CD4-positive, alpha-beta T cell treated with Interleukin-1 beta for 1 hour (primary cell): ENCODE measurements around the gene DHPS.
"Not testable (repeated sequence)": the region's sequence is repeated elsewhere in the genome, so short reads cannot be mapped to it uniquely, and the experiment has no call there.

Experiments used
- DNase-seq, 2 donors: peaks; one replicate each; pipeline ENCODE4 v3.0.0-alpha.2; 2020 to 2022

DHPS gene

DNA sequence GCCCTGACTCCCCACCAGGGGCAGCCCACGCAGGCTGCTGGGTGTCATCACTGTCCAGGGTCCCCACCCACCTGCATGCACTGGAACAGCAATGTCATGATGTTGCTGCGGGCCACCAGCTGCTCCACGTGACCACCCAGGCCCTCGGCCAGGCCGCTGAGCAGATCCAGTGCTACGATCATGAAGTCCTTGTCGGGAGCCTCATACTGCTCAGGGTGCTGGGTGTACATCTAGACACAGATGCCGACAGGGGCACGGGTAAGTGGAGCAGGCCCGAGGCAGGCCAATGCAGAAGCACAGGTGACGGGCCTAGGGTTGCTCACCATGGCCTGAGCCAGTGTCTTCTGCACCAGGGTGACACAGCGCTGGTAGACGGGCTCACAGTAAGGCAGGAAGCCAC is 23.5 kb upstream of the DHPS start:
- DNase-seq, result no peak

DNA sequence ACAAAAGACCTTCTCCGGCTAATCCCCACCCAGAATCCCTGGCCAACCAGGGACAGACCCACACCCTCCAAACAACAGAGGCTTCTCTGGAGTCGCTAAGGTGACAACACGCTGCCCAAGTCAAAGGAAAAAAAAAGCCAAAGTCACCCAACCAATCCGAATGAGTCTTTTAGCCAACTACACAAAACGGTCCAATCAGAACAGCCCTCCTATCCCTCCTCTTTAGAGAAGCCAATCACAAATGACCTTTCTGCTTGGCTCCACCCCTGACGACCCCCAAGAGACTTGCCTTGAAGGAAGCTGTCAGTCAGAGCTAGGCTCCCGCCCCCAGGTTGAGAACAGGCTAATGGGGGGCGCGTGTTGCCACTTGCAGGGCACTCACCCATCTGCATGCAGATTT is 21.4 kb upstream of the DHPS start:
- no peak for DNase-seq

DNA sequence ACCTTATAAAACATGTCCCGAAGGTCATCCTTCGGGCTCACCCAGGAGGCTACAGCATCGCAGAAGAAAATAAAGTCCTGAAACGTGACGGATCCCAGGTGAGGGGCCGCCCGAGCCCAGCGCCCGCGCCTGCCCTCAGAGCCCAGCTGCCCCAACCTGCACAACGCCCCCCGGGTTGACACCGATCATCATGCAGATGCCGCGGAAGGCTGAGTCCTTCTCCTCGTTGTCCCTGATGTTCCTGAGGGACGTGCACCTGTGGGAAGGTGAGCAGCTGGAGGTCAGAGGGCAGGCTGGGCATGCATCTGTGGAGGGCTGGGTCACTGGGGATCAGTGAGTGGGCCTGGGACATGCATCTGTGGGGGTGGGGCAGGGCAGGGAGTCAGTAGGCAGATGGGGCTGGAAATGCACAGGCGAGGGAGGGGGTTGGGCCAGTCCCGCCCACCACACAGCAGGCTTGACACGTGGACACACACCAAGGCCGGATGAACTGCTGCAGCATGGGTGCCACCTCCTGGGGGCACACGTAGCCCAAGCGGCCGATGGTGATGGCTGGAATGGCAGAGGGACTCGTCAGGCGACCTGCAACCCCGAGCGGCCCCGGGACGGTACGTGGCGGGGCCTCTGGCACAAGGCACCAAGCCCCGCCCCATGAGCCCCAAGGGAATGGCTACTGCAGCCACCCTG is 20.1 kb upstream of the DHPS start:
- DNase-seq, result no peak

DNA sequence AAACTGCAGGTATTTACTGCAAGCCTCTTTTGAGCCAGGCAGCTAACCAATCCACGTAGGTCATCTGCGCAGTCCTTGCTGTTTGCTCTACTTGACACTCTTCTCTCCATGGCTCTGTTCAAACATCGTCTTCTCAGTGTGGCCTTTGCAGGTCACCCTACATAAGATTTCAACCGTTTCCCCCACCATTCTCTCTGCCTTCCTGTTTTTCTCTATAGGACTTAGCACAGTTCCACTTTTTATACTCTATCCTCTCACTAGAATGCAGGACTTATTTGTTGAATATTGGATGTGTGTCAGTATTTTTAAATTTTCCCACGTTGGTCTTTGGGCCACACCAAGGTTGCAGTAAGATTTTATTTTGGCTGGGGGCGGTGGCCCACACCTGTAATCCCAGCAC is 16.5 kb upstream of the DHPS start:
- DNase-seq, result no peak

DNA sequence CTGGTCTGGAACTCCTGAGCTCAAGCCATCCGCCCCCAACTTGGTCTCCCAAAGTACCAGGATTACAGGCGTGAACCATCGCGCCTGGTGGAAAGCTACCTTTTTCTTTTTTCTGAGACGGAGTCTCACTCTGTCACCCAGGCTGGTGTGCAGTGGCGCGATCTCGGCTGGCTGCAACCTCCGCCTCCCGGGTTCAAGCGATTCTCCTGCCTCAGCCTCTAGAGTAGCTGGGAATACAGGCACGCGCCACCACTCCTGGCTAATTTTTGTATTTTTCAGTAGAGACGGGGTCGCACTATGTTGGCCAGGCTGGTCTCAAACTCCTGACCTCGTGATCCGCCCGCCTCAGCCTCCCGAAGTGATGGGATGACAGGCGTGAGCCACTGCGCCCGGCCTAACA is 15.7 kb upstream of the DHPS start:
- not testable (repeated sequence) for DNase-seq

DNA sequence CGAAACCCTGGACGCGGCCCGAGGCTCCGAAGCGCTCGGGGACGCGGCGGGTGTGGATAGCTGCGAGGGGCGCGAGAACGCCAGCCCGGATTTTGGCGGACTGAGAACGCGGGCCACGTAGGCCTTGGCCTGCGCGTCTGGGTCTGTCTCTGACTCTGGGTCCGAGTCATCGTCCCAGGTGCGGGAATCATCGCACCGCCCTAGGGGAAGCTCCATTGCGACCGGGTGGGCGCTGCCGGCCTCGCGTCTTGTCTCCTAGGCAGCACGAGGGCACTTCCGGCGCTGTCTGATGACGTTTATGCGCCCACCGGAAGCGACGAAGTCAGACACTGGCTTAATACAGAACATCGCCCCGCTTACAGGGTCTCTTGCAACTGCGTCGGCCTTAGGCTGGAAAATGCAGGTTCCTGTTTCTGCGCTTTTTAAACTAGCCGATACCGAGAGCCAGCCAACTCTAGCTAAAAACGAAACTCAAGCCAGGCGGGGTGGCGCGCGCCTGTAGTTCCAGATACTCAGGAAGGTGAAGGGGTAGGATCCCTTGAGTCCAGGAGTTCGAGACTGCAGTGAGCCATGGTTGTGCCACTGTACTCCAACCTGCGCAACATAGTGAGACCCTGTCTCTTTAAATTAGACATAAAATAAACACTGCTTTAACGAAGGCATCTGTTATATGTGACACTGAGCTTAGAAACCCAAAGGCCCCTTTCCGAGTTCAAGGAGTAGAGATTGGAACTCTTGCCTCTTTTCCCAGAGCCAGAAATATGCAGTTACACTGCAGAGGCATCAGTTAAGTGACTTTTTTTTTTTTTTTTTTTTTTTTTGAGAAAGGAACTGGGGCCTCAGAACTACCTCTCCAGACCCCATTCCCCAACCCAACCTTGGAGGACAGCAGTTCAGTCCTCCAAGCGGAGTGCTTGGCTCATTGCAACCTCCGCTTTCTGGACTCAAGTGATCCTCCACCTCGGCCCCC is 15.0 kb upstream of the DHPS start, which contains the start of gene FBXW9:
FBXW9 (minus strand) TSS at position 266 of the 970 bp plus-strand sequence; CDS start at position 216, 50 bp downstream.
- DNase-seq, result peak; percentile 96

DNA sequence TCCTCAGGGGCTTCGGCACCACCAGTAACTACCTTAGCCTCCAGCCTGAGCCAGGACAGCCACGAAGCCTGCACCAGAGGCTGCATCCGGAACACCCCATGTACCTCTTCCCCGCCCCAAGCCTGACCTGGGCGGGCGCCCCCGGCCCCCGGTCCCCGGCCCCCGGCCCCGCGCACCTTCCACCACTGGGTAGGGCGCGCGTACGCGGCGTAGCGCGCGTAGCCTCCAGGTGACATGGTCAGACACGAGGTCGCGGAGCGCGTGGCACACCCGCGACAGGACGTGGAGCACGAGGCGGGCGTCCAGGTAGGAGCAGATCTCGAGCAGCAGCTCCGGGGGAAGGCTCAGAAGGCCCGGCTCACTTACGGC is 14.3 kb upstream of the DHPS start:
- DNase-seq, result no peak

DNA sequence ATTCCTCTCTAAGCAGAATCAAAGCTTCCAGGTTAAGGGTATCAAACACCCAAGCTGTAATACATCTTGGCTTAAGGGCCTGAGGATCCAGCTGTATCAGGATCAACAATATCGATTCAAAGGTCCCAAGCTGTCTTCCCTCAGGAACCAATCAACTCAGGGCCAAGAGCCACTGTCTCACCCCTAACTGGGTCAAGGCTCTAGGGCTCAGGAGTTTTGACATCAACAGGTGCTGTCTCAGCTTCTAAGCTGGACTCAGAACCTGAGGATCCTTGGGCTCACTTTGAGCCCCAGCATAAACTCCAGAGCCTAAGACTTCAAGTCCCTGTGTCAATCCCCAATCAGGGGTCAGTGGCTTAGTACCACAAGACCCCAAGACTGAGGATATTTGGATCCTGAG is 13.8 kb upstream of the DHPS start:
- DNase-seq, result no peak

DNA sequence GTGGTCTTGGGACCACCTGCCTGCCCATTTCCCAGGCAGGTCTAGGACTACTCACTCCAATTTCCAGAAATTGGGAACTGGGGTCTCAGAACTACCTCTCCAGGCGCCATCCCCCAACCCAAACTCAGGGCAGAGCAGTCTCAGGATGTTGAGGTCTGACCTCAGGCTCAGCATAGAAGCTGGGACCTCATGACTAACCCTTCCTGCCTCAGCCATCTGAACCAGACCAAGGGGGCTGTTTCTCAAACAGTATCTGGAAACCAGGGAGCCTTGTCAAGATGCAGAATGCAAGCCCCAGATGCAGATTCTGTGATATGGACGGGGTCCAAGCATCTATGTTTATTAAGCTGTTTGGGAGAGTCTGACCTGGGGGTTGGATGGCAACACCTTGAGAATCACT is 13.4 kb upstream of the DHPS start:
- DNase-seq, result no peak

DNA sequence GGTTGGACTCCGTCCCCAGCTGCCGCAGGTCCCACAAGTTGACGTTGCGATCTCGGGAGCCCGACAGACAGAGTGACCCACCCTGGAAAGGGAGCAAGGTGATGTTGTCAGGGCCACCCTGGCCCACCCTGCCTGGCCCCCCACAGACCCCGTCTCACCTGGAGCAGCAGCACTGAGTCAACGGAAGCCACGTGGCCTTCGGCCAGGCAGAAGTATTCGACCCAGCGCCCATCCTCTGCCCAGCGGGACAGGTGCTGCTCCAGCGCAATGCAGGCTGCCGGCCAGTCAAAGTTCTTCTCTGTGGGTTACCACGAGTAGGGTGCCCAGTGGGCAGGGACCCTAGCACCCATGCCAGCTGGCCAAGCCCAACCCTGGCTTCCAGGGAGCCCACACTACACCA is 13.0 kb upstream of the DHPS start:
- DNase-seq, result no peak

DNA sequence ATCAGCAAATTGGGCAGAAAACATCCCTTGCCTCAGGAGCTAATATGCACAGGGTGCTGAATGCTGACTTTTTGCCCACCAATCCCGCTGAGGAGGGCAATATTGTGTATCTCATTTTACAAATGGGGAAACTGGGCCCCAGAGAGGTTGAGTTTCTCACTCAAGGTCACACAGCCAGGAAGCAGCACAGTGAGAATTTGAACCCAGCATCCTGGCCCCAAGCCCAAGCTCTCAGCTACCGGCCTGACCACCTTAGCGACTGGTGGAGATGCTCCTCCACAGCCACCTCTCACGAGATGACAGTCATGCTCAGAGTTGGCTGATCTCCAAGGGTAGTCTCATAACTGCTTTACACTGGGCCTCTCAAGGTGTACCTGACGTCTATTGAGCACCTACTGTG is 11.3 kb upstream of the DHPS start:
- no peak for DNase-seq

DNA sequence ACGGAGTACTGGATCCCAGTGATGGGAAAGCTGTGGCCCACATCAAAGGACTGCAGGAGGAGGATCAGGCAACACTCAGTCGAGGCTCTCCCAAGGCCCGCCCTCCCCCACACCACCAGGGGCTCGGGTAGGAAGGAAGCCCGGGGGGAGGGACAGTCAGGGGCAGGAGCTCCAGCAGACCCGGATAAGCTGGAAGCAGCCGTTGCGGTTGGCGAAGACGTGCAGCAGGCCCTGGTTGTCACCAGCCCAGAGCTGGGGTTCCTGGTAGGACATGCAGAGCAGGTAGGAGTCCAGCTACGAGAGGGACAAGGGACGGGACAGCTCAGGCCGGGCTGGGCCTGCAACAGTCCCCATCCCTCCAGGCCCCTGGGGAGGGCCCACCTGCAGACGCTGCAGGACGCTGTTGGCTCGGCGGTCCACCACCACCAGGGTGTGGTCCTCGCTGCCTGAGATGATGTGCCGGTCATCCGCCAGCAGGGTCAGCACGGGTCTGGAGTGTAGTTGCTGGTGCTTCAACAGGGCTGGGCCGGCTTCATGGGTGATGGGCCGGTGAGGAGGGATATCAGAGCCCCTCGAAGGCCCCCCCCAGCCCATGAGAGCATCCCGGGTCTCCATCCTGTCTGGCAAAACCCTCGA is 8.0 kb upstream of the DHPS start:
- DNase-seq, result no peak

DNA sequence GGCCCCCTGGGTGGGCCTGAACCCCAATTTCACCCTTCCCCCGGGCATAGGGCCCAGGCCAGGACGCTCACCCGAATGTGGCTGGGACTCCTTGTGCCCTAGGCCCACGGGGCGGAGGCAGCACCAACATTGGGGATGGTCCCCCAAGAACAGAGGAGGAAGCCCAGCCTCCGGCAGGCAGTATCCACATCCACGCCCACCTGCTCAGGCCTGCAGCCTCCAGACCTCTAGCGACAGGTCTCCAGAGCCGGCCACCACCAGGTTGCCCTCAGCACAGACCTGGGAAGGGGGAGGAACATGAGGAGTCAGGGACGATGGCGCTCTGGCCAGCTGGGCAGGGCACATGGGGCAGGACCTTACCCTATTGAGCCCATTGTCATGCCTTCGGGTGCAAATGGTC is 7.3 kb upstream of the DHPS start:
- no peak for DNase-seq

DNA sequence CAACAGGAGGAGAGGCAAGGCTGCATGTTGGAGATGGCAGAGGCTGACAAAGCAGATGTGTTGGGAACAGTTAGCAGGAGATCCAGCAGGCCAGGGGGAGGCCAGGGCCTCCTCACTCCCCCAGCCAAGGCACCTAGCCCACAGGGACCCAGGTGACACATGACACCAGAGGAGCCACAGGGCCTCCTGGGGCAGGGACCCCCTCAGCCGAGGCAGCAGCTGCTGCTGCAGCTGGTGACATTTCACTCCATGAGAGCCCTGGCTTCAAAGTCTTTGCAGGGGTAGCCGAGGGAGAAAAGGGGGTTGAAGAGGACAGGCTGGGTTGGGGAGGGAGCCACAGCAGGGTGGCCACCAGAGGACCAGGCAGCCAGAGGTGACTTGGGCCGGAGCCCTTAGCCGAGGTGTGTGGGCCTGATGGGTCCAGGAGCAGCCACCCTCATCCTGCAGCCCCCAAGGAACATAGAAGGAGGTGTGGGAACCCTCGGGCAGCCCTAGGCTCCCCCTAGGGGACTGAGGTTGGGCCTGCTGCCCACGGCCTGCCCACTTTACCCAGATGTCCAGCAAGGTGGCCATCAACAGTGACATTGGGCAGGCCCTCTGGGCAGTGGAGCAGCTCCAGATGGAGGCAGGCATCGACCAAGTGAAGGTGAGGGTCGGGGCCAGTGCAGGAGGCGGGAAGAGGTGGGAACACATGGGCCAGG is 6.0 kb upstream of the DHPS start, which contains the start of gene GNG14:
GNG14 (plus strand) TSS at position 503 of the 701 bp plus-strand sequence; CDS start at position 554, 51 bp downstream.
- DNase-seq, result no peak

DNA sequence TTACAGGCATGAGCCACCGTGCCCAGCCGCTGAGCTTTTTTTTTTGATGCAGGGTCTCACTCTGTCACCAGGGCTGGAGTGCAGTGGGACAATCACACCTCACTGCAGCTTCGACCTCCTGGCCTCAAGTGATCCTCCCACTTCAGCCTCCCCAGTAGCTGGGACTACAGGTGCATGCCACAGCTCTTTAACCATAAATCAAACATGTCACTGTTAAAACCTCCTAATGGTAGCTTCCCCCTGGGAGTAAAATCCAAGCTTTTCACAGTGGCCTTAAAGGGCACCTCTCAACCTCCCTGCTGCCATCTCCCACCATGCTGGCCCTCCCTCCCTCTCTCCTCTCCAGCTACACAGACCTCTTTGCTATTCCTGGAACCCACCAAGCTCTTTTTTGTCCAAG is 4.2 kb upstream of the DHPS start:
- no peak for DNase-seq

DNA sequence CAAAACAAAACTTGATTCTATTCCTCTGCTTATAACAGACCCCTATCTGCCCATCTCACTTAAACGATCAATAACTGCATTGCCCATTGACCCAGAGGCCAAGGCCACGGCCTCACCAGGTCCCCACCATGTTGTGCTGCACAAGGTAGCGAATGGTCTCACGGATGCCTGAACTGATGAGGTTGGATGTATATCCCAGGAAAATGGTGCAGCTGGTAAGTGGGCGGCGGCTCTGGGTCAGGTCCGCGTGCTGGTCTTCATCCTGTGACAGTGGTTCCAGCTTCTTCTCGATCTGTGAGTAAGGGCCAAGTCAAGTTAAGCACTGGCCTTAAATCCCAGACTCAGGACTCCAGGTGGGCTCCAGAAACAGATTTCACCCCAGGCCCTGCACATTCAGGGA is 1.6 kb downstream of the DHPS start:
- DNase-seq, result no peak

DNA sequence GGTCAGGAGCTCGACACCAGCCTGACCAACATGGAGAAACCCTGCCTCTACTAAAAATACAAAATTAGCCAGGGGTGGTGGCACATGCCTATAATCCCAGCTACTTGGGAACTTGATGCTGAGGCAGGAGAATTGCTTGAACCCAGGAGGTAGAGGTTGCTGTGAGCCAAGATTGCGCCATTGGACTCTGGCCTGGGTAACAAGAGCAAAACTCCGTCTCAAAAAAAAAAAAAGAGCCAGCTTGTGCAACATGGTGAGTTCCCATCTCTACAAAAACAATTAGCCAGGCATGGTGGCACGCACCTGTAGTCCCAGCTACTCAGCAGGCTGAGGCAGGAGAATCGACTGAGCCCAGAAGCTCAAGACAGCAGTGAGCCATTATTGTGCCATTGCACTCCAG is 3.6 kb downstream of the DHPS start:
- DNase-seq, result not testable (repeated sequence)

DNA sequence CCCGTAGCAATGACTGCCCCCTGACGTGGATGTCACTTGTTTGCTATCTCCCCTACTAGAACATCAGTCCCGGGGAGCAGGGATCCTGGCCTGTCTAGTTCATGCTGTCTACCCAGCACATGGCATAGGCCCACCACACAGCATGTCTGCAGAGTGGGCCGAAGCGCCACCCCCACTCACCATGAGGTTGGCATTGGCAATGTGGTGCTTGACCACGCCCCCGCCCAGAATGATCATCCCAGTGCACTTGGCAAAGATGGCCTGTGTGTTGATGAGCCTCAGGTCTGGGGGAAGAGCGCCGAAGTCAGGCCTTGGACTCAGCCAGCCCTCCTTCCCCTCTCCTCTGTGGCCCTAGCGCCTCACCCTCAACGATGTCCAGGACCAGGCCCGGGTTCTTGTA is 4.8 kb downstream of the DHPS start:
- DNase-seq, result no peak

DNA sequence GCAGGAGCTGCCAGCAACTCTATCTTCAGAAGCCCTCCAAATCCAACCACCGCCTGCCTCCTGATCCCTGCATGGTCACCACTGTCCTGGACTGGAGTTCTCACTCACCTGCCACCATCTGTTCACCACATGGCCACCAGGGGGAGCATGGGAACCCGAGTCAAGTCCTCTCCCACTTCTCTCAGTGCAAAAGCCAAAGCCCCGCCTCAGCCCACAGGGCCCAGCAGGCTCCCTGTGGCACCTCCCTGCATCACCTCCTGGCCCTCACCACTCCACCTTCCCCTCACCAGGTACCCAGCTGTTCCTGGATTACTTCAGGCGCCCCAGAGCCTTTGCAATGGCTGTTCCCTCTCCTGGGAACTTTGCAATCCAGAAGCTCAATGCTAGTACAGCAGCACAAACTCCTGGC is 5.3 kb downstream of the DHPS start:
- peak; percentile 79 to 83 for DNase-seq

DNA sequence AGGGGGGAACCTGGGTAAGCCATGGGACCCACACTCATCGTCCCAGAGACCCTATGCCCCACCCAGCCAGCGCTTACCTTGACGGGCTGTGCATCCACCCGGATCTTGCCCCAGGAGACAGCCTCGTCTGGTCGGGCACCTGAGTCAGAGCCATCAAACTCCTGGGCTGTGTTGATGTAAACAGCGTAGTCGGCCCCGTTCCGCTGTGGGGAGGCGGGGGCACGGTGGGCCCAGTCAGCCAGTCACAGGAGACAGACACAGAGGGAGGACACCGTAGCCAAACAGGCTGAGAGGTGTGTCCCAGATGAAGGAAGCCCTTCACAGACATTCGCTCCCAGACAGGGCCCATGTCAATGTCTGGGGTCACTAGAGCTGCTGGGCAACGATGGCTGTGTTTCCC is 5.7 kb downstream of the DHPS start:
- DNase-seq, result no peak

DNA sequence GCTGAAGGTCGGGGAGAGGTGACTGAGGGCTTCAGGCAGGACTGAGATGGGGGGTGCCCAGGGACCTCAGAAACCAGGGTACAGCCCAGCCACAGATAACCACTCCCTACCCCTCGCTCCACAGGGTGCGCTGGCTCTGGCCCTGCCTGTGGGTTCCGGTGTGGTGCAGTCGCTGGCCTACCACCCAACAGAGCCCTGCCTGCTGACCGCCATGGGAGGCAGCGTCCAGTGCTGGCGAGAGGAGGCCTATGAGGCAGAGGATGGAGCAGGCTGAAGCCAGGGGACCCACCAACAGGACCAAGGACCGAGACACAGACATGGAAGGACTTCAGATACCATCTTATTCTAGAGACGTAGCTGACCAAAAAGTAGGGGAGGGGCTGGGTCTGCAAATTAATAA is 6.3 kb downstream of the DHPS start:
- DNase-seq, result no peak

DNA sequence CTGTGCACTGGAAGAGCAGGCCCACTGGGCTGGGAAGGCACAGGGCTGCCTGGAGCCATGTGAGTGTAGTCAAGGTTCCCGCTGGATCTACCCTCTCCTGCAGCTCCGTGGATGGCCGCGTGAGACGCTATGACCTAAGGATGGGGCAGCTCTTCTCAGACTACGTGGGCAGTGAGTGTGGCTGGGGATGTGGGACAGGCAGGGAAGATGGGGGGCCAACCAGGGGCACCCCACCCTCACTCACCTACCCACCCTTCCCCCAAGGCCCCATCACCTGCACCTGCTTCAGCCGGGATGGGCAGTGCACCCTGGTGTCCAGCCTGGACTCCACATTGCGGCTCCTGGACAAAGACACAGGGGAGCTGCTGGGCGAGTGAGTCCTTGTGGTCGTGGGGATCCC is 8.9 kb downstream of the DHPS start:
- no peak for DNase-seq
